Aorta (tissue), 5 donors: ENCODE data around the gene EIF2S2. TPM values are rescaled to one million over a fixed set of nuclear protein-coding genes. Genes with fewer than 3 reads are reported as not detected.

Source experiments
- ATAC-seq: fragments of 200-7000 bp; cut with Tn5 transposase; one replicate; pipeline ENCODE4 v1.9.1; 2022; ENCODE audit warnings: moderate library complexity; ENCODE audit not compliant: low FRiP score
- DNase-seq, 2 donors: peaks; one replicate each; pipeline ENCODE4 v3.0.0-alpha.2; 2020
- H3K27ac ChIP-seq, 2 donors: one replicate each; pipeline ENCODE4 v1.5.1; 2013; ENCODE audit warnings: low read length in 2 of 2, mild to moderate bottlenecking in 2 of 2, moderate library complexity in 2 of 2, control low read depth in 1 of 2, inconsistent platforms in 1 of 2, low read depth in 1 of 2
- H3K27me3 ChIP-seq, 2 donors: one replicate each; pipeline ENCODE4 v1.6.1; 2013; ENCODE audit warnings: control low read depth in 1 of 2, low read length in 1 of 2, mild to moderate bottlenecking in 1 of 2, moderate library complexity in 1 of 2; ENCODE audit not compliant: insufficient read depth in 2 of 2, control insufficient read depth in 1 of 2
- H3K36me3 ChIP-seq, 2 donors: one replicate each; pipeline ENCODE4 v1.6.1; 2013; ENCODE audit warnings: control low read depth in 1 of 2, low read length in 1 of 2, mild to moderate bottlenecking in 1 of 2; ENCODE audit not compliant: insufficient read depth in 2 of 2, control insufficient read depth in 1 of 2
- H3K4me1 ChIP-seq, 2 donors: one replicate each; pipeline ENCODE4 v1.6.1; 2013; ENCODE audit warnings: low read length in 2 of 2, control low read depth in 1 of 2, mild to moderate bottlenecking in 1 of 2, moderate library complexity in 1 of 2; ENCODE audit not compliant: insufficient read depth in 2 of 2, control insufficient read depth in 1 of 2
- H3K4me3 ChIP-seq, 2 donors: one replicate each; pipeline ENCODE4 v1.5.1; 2013; ENCODE audit warnings: low read length in 2 of 2, control low read depth in 1 of 2, mild to moderate bottlenecking in 1 of 2
- H3K9me3 ChIP-seq: one replicate; pipeline ENCODE4 v1.6.1; 2013; ENCODE audit warnings: mild to moderate bottlenecking, low read length; ENCODE audit not compliant: control insufficient read depth
- WGBS, 2 donors: extraction: QIAGEN DNeasy Blood & Tissue Kit; methylation state at CpG; one replicate each; pipeline ENCODE4 v1.1.7; 2013; 5-methylcytosine and 5-hydroxymethylcytosine counted together
- intact Hi-C, 2 donors: fragments of 100-400 bp; cut with DNase I; formaldehyde crosslinking; loops; one replicate each; pipeline versions ENCODE4 v1.14.2 to v1.15.0; 2022
- microRNA-seq, 2 donors: library from miRNA; unstranded; fragments of <30 nt; microRNA quantifications; one replicate each; pipeline ENCODE4 v1.2.0, GENCODE V29; 2020
- polyA plus RNA-seq, 2 donors: library from polyadenylated mRNA; stranded (reverse); fragments of 200-250 nt; gene quantifications; one replicate each; pipeline ENCODE4 v1.2.3, GENCODE V29; 2013
- total RNA-seq, 2 donors: library from RNA; stranded (reverse); fragmentation: NEBNext Ultra II Directional; extraction: Animal tissue kit (Norgen Biotek cat#: 25700); gene quantifications; one replicate each; pipeline ENCODE4 v1.2.1, GENCODE V29; 2021
- donor health status: healthy with polysubstance abuse.
- donor health status: Bipolar disorder and iron deficiency.
- donor health status: DM: no; HTN: no; CAD: no.
- donor health status: DM: no; HTN: no; CAD: no.
- donor health status: DM: yes; HTN: yes; CAD: no.

EIF2S2 gene
- total and polyA plus RNA-seq, 4 donors: 37.1 to 54.0 (median 48.1) TPM

DNA sequence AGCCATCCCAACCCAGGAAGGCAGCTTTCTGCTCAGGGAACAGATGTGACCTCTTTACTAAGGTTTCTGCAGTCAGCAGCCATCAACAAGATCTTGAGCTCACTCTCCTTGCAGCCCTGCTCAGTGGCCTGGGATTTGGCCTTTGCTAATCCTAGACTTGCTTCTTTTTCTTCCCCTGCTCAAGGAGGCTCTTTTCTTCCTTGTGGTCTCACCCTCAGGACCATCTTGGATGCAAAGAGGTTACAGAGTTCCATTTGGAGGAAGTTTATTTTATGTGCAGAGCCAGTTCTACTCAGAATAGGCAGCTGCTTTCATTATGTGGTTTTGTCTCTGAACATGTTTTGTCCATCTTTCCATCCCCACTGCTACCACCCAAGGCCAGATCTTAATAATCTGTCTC lies 69.0 kb downstream of the EIF2S2 start:
- ATAC-seq (no peak), DNase-seq (no peak)
- H3K9me3 ChIP-seq: no peaks in the 10 kb centered on the region
- intact Hi-C loops: loop anchor here in 1 of 2 donors (10.0 kb wide), 1 partner anchor 48 kb away; the partner anchor contains the start of gene RALY
- H3K36me3 ChIP-seq: no peaks in the 10 kb centered on the region
- H3K27ac ChIP-seq: no peak overlapping the region
- H3K4me1 ChIP-seq: peaks cover 15 to 19% of the 10 kb centered on the region in 2 donors
- no peaks in the 10 kb centered on the region for H3K27me3 ChIP-seq
- no peak overlapping the region for H3K4me3 ChIP-seq

DNA sequence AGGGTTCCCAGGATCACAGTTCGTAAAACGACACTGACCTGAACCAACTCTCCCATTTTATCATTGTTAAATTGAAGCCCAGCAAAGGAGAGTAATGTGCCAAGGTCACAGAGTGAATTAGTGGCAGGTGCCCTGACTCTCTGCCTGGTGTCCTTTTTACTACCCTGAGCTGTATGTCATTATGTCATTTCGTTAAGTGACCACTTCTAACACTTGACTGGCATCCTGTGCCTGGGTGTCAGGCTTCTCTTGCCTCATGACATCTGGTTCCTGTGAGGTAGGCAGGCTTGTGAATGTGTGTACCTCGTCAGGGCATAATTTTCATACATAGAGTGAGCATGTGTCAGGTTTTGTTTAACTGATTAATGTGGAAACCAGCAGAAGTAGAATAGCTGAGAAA lies 69.8 kb downstream of the EIF2S2 start:
- Histone ChIP-seq H3K4me1 (peaks cover 19 to 26% of the 10 kb centered on the region in 2 donors), H3K4me3 (no peak overlapping the region), H3K36me3 (no peaks in the 10 kb centered on the region), H3K27me3 (no peaks in the 10 kb centered on the region), H3K9me3 (no peaks in the 10 kb centered on the region), H3K27ac (no peak overlapping the region)
- 89% methylated on average over 4 of the region's 4 CpGs for WGBS, 2 donors
- intact Hi-C loops: loop anchor here in 1 of 2 donors (10.0 kb wide), 1 partner anchor 47 kb away; the partner anchor contains the start of gene RALY
- ATAC-seq (no peak), DNase-seq (no peak)

DNA sequence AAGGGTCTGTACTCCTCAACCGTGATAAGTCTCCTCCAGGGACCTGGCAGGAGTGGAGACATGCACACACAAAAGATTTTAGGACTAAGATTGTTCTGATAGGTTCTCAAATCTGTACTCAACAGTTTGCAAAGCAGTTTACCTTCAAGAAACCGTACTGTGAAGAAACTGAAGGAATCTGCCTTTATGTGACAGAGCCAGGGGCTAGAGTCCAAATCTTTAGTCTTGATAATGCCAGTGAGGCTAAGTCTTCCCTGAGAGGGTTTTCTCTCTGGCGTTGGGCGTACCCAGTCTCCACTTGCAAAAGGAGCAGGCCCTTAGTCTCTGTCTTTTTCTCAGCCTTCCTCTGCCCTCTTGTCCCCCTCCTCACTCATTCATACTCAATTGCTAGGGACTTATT lies 70.8 kb downstream of the EIF2S2 start:
- no peaks in the 10 kb centered on the region for H3K36me3 ChIP-seq
- no peak overlapping the region for H3K4me3 ChIP-seq
- ATAC-seq: no peak
- DNase-seq: no peak
- no peaks in the 10 kb centered on the region for H3K9me3 ChIP-seq
- 37 to 48% methylated on average over 4 of the region's 4 CpGs for WGBS, 2 donors
- no peak overlapping the region for H3K27ac ChIP-seq
- no peaks in the 10 kb centered on the region for H3K27me3 ChIP-seq
- H3K4me1 ChIP-seq: peaks cover 19 to 30% of the 10 kb centered on the region in 2 donors
- intact Hi-C loops: loop anchor here in 1 of 2 donors (10.0 kb wide), 1 partner anchor 46 kb away; the partner anchor contains the start of gene RALY

DNA sequence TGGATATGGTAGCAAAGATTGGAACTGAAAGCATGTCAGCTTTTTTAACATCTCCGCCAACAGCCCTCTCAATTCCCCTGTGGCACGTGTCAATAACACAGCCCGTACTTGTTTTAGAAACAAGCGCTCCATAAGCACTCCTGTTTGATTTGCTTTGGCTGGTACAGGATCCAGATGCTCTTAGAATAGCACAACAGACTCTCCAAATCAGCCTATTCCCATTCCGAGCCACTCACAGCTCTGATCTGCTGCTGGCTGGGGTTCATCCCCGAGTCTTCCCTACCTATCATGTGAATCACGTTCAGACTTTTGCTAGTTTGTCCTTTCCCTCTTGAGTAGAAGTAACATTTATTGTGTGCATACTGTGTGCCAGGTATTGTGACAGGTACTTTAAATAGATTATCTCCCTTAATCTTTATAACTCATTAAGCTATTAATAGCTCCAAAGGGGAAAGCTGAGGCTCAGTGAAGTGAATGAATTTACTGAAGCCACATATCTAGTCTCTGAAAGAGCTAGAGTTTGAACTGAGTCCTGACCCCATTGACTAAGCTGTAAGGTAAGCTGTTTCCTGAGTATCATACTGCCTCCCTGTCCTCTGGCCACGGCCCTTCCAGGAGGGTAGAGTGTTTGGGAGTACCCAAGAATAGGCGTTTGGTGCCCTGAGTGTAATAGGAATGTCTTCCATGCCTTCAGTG lies 71.6 kb downstream of the EIF2S2 start:
- no peak for ATAC-seq

More for the DNA sequence above, 71.6 kb downstream of the EIF2S2 start:
- no peak overlapping the region for H3K4me3 ChIP-seq
- H3K36me3 ChIP-seq: no peaks in the 10 kb centered on the region
- no peak overlapping the region for H3K27ac ChIP-seq
- no peak for DNase-seq
- H3K27me3 ChIP-seq: no peaks in the 10 kb centered on the region
- peaks cover 19 to 24% of the 10 kb centered on the region in 2 donors for H3K4me1 ChIP-seq
- intact Hi-C loops: loop anchor here in 1 of 2 donors (10.0 kb wide), 1 partner anchor 46 kb away; the partner anchor contains the start of gene RALY
- WGBS, 2 donors: 14 to 15% methylated on average over 9 of the region's 9 CpGs
- no peaks in the 10 kb centered on the region for H3K9me3 ChIP-seq

Small RNAs within 50 kb of the gene (microRNA-seq; reads per million reads assigned to microRNA genes)
- gene MIR4755: 0 reads per million in 2 donors

Other genes with a start within 250 kb of the EIF2S2 start
- 100 to 1,000 TPM; 114 to 134 TPM for gene RALY, start 118.3 kb downstream of the EIF2S2 start, total RNA-seq
- gene RALY, start 118.3 kb downstream of the EIF2S2 start, polyA plus RNA-seq: 100 to 1,000 TPM; 120 to 148 TPM
- not detected for gene ASIP, start 129.2 kb upstream of the EIF2S2 start, total RNA-seq
- not detected for gene ASIP, start 129.2 kb upstream of the EIF2S2 start, polyA plus RNA-seq
- gene AHCY, start 191.1 kb upstream of the EIF2S2 start, total RNA-seq: 10 to 100 TPM; 31.8 to 37.9 TPM
- 10 to 100 TPM; 38.1 to 53.0 TPM for gene AHCY, start 191.1 kb upstream of the EIF2S2 start, polyA plus RNA-seq